Mammary microvascular endothelial cell (primary cell): ENCODE measurements around the gene RNF217. TPM values are rescaled to one million over a fixed set of nuclear protein-coding genes. Genes with fewer than 3 reads are reported as not detected.

Experiments
- total RNA-seq: library from RNA; depleted of rRNA; stranded (reverse); fragments of >200 nt; gene quantifications from 2 replicates; pipeline ENCODE4 v1.2.3, GENCODE V29; 2015

Gene RNF217, protein sequence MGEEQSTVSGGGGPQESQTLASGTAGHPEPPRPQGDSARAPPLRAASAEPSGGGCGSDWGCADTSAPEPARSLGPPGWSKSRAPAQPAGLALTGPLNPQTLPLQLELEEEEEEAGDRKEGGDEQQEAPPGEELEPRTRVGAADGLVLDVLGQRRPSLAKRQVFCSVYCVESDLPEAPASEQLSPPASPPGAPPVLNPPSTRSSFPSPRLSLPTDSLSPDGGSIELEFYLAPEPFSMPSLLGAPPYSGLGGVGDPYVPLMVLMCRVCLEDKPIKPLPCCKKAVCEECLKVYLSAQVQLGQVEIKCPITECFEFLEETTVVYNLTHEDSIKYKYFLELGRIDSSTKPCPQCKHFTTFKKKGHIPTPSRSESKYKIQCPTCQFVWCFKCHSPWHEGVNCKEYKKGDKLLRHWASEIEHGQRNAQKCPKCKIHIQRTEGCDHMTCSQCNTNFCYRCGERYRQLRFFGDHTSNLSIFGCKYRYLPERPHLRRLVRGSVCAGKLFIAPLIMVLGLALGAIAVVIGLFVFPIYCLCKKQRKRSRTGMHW
- 7.3 and 13.2 TPM in 2 replicates for total RNA-seq

DNA sequence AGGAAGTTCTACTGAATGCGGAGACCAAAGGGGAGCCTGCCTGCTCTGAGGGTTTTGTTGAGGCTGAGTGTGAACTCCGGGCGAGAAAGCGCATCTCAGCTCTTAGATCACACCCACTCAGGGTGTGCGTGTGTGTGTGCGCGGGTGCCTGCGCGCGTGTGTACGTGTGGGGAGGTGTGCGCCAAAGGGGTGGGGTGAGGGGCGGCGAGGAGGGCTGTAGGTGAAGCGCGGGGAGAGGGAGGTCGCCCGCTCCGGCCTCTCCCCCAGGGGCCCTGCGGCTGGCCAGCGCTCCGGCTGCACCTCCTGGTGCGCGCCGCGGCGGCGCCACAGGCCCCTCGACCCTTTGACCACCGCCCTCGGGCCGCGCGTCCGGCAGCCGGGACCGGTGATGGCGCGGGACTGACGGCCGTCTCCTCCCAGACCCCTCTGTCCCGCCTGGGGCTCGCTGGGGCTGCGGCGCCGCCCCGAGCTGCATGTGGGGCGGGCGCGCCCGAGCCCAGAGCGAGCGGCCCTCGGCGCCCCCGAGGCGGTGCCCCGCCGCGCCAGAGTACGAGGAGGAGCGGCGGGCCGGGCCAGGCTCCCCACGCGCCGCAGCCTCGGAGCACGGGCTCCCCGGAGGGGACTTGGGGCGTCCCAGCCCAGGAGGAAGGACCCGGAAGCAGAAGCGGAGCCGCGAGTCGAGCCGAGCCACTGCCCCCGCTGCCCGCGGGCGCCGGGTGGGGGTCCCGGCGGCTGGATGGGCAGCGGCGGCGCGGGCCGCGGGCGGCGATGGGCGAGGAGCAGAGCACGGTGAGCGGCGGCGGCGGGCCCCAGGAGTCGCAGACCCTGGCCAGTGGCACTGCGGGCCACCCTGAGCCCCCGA is at the start of gene RNF217:
TSS of gene RNF217 (plus strand) at position 661 of the 862 bp plus-strand sequence. CDS start at position 769, 108 bp downstream.

Other genes starting within 250 kb of the RNF217 start
- 5.5 and 7.0 TPM in 2 replicates for gene TPD52L1, start 191.3 kb downstream of the RNF217 start, total RNA-seq